Measurements from ENCODE around the gene MLXIPL.
"Not testable (repeated sequence)": the region's sequence is repeated elsewhere in the genome, so short reads cannot be mapped to it uniquely, and the experiment has no call there.

MLXIPL gene

GRCh38 chr7:73645643-73646174 lies 21.4 kb upstream of the MLXIPL start:
- no peak for DNase-seq

- DNase-seq: no peak
Observed at GRCh38 chr7:73644688-73645286, 20.5 kb upstream of the MLXIPL start.

- DNase-seq: no peak
Observed at GRCh38 chr7:73642834-73643233, 18.5 kb upstream of the MLXIPL start.

- DNase-seq: no peak
Observed at GRCh38 chr7:73638911-73639310, 14.6 kb upstream of the MLXIPL start.

- no peak for DNase-seq
Observed at GRCh38 chr7:73635428-73636200, 11.3 kb upstream of the MLXIPL start.

- DNase-seq: no peak
Observed at GRCh38 chr7:73633844-73634243, 9.5 kb upstream of the MLXIPL start.

GRCh38 chr7:73633323-73633722 lies 9.0 kb upstream of the MLXIPL start:
- DNase-seq: no peak

- no peak for DNase-seq
Observed at GRCh38 chr7:73631558-73631957, 7.2 kb upstream of the MLXIPL start.

GRCh38 chr7:73628504-73628903 lies 4.2 kb upstream of the MLXIPL start:
- no peak for DNase-seq

GRCh38 chr7:73626814-73627213 lies 2.5 kb upstream of the MLXIPL start:
- DNase-seq: no peak

GRCh38 chr7:73625276-73625675 lies 954 bp upstream of the MLXIPL start:
- no peak for DNase-seq

- no peak for DNase-seq
Observed at GRCh38 chr7:73624669-73625001, 313 bp upstream of the MLXIPL start.

GRCh38 chr7:73622909-73623797 lies 1.2 kb downstream of the MLXIPL start:
- peak; percentile 45 for DNase-seq

GRCh38 chr7:73622527-73622908 lies 1.8 kb downstream of the MLXIPL start:
- no peak for DNase-seq

GRCh38 chr7:73621168-73622063 lies 2.9 kb downstream of the MLXIPL start:
- no peak for DNase-seq

- not testable (repeated sequence) for DNase-seq
Observed at GRCh38 chr7:73619394-73619793, 4.9 kb downstream of the MLXIPL start.

GRCh38 chr7:73618538-73618937 lies 5.8 kb downstream of the MLXIPL start:
- DNase-seq: no peak

- DNase-seq: not testable (repeated sequence)
Observed at GRCh38 chr7:73617520-73617919, 6.8 kb downstream of the MLXIPL start.

GRCh38 chr7:73615886-73616285 lies 8.4 kb downstream of the MLXIPL start:
- DNase-seq: no peak

GRCh38 chr7:73614937-73615336 lies 9.4 kb downstream of the MLXIPL start:
- not testable (repeated sequence) for DNase-seq

GRCh38 chr7:73613954-73614735 lies 10.2 kb downstream of the MLXIPL start:
- DNase-seq: peak; percentile 61

All from DMS53 (cell line).